GM12892 (cell line): ENCODE measurements around the gene BANF2.

Source experiments
- POLR2A ChIP-seq: IDR thresholded peaks from 2 replicates; pipeline ENCODE4 v1.6.1; 2011; ENCODE audit warnings: low read depth, low read length, control low read depth
- POLR2AphosphoS5 ChIP-seq: IDR thresholded peaks from 2 replicates; pipeline ENCODE4 v1.6.1; 2011; ENCODE audit warnings: low read depth, low read length, control low read depth
- TAF1 ChIP-seq: IDR thresholded peaks from 2 replicates; pipeline ENCODE4 v1.6.1; 2011; ENCODE audit warnings: low read depth, mild to moderate bottlenecking, control low read depth, low read length, borderline replicate concordance

GRCh38 chr20:17751640-17752039, 51.9 kb downstream of the BANF2 start:
- TF ChIP-seq POLR2AphosphoS5 = no peak
- no peak for TF ChIP-seq POLR2A
- no peak for TF ChIP-seq TAF1
